Activated CD4-positive, alpha-beta T cell treated with anti-CD3 and anti-CD28 coated beads, Interleukin-2, amount 50 U/mL, for 16 hours (primary cell): ENCODE measurements around the gene TAPBPL.
A peak's percentile ranks its signal among the peaks of the same experiment; 100 is the strongest.
"Not testable (repeated sequence)": the region's sequence is repeated elsewhere in the genome, so short reads cannot be mapped to it uniquely, and the experiment has no call there.

Experiments
- DNase-seq: peaks from one replicate; pipeline ENCODE4 v3.0.0-alpha.2; 2020

The TAPBPL gene

GRCh38 chr12:6451348-6452244 is at the start of gene TAPBPL:
Gene TAPBPL, plus strand, starts transcription at chr12:6452042. Its CDS starts 207 bp downstream, at chr12:6452249.
- DNase-seq, result peak; percentile 86

GRCh38 chr12:6404390-6404789 is 47.5 kb upstream of the TAPBPL start:
- DNase-seq, result no peak

GRCh38 chr12:6405963-6406362 is 45.9 kb upstream of the TAPBPL start:
- no peak for DNase-seq

GRCh38 chr12:6407236-6407954 is 44.4 kb upstream of the TAPBPL start:
- no peak for DNase-seq

GRCh38 chr12:6416596-6416995 is 35.2 kb upstream of the TAPBPL start:
- DNase-seq, result peak; percentile 51

- no peak for DNase-seq
Measured at GRCh38 chr12:6418796-6419195, 33.0 kb upstream of the TAPBPL start.

- no peak for DNase-seq
Measured at GRCh38 chr12:6420364-6420763, 31.5 kb upstream of the TAPBPL start.

- DNase-seq, result peak; percentile 91
Measured at GRCh38 chr12:6423267-6424007, 28.4 kb upstream of the TAPBPL start.

GRCh38 chr12:6424008-6424347 is 27.9 kb upstream of the TAPBPL start:
- no peak for DNase-seq

- DNase-seq, result no peak
Measured at GRCh38 chr12:6424866-6425265, 27.0 kb upstream of the TAPBPL start.

- no peak for DNase-seq
Measured at GRCh38 chr12:6425590-6426531, 26.0 kb upstream of the TAPBPL start.

- peak; percentile 96 for DNase-seq
Measured at GRCh38 chr12:6426882-6427671, 24.8 kb upstream of the TAPBPL start.

GRCh38 chr12:6427796-6428195 is 24.0 kb upstream of the TAPBPL start:
- not testable (repeated sequence) for DNase-seq

- DNase-seq, result no peak
Measured at GRCh38 chr12:6428326-6428725, 23.5 kb upstream of the TAPBPL start.

- peak; percentile 68 for DNase-seq
Measured at GRCh38 chr12:6430124-6430989, 21.5 kb upstream of the TAPBPL start.

- DNase-seq, result no peak
Measured at GRCh38 chr12:6432991-6433390, 18.9 kb upstream of the TAPBPL start.

GRCh38 chr12:6434205-6435140 is 17.4 kb upstream of the TAPBPL start:
- peak; percentile 59 for DNase-seq

- no peak for DNase-seq
Measured at GRCh38 chr12:6435961-6436715, 15.7 kb upstream of the TAPBPL start.
